Measurements from ENCODE around the gene INPP4B. TPM values are rescaled to one million over a fixed set of nuclear protein-coding genes. Genes with fewer than 3 reads are reported as not detected.

INPP4B gene
- total and polyA plus RNA-seq, 2 experiments from 2014 or later, result 20.3 to 27.5 TPM

DNA sequence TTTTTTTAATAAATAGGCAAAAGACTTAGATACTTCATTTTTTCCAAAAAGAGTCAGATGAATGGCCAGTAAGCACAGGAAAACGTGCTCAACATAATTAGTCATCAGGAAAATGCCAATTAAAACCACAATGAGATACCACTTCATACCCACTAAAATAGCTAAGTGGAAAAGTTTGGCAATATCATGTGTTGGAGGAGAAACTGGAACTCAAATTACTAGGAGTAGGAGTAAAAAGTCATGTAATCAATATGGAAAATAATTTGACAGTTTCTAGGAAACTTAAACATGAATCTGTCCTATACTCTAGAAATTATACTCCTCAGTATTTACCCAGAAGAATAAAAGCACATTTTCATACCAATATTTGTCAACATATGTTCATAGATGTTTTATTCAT lies 449.8 kb downstream of the INPP4B start:
- H3K27me3 ChIP-seq (replicated peaks; ENCODE audit: insufficient read depth), result no peaks in the 10 kb centered on the region
- TF ChIP-seq EZH2phosphoT487 (IDR thresholded peaks at IDR 0.05; ENCODE audit: insufficient read depth, low read depth), result no peak
- TF ChIP-seq EZH2 (IDR thresholded peaks at IDR 0.05; ENCODE audit: insufficient read depth, poor library complexity, severe bottlenecking), result no peak
- H4K20me1 ChIP-seq (ENCODE audit: insufficient read depth), result no peaks in the 10 kb centered on the region
- no peaks in the 10 kb centered on the region for H3K9me2 ChIP-seq (ENCODE audit: insufficient read depth)
- no peaks in the 10 kb centered on the region for H3K9me3 ChIP-seq (ENCODE audit: low read depth)
- H3K79me2 ChIP-seq (ENCODE audit: insufficient read depth), result peaks cover 95% of the 10 kb centered on the region
- peak; percentile 76 for DNase-seq
- 0 out of 2 replicates have a peak overlapping the region, but pooled peaks have one; percentile 2 for H3K4me3 ChIP-seq
- H3F3A ChIP-seq (ENCODE audit: insufficient read depth), result peaks cover 19% of the 10 kb centered on the region; the same call in 1 of the 2 replicates
- peak overlapping the region; percentile 53 for H3K4me2 ChIP-seq (ENCODE audit: unreplicated experiment)
- H3K27ac ChIP-seq, result peak overlapping the region; percentile 34
- WGBS, 2 experiments (ENCODE audit: low coverage in 1 of 2, low lambda C conversion rate in 2 of 2, missing lambda C conversion rate in 2 of 2), result 0% methylated on average over 1 of the region's 1 CpG
- in situ Hi-C loops (cut with MboI), result no loop called here
- H3K4me1 ChIP-seq (ENCODE audit: insufficient read depth), result peaks cover 26% of the 10 kb centered on the region
- no peak overlapping the region for H2AFZ ChIP-seq
- no peak overlapping the region for H3K9ac ChIP-seq
- H3K36me3 ChIP-seq (ENCODE audit: low read depth), result peaks cover 10% of the 10 kb centered on the region; the same call in 1 of the 2 replicates

GRCh38 chr4:142393127-142393526 lies 453.0 kb downstream of the INPP4B start:
- no peaks in the 10 kb centered on the region for H4K20me1 ChIP-seq (ENCODE audit: insufficient read depth)
- no peak overlapping the region for H3K27ac ChIP-seq
- 74 to 75% methylated on average over 4 of the region's 4 CpGs for WGBS, 2 experiments (ENCODE audit: low coverage in 1 of 2, low lambda C conversion rate in 2 of 2, missing lambda C conversion rate in 2 of 2)
- H3K4me2 ChIP-seq (ENCODE audit: unreplicated experiment), result no peak overlapping the region
- no peaks in the 10 kb centered on the region for H3K9me3 ChIP-seq (ENCODE audit: low read depth)
- H3K4me3 ChIP-seq, result no peak overlapping the region
- peaks cover 17% of the 10 kb centered on the region for H3K4me1 ChIP-seq (ENCODE audit: insufficient read depth)
- no peak for DNase-seq
- peaks cover 10% of the 10 kb centered on the region; the same call in 1 of the 2 replicates for H3K36me3 ChIP-seq (ENCODE audit: low read depth)
- peaks cover 97% of the 10 kb centered on the region for H3K79me2 ChIP-seq (ENCODE audit: insufficient read depth)
- in situ Hi-C loops (cut with MboI), result no loop called here
- no peaks in the 10 kb centered on the region for H3K27me3 ChIP-seq (replicated peaks; ENCODE audit: insufficient read depth)
- no peak for TF ChIP-seq EZH2 (IDR thresholded peaks at IDR 0.05; ENCODE audit: insufficient read depth, poor library complexity, severe bottlenecking)
- TF ChIP-seq EZH2phosphoT487 (IDR thresholded peaks at IDR 0.05; ENCODE audit: insufficient read depth, low read depth), result no peak
- H3F3A ChIP-seq (ENCODE audit: insufficient read depth), result peaks cover 15% of the 10 kb centered on the region; the same call in 1 of the 2 replicates
- no peak overlapping the region for H2AFZ ChIP-seq
- H3K9me2 ChIP-seq (ENCODE audit: insufficient read depth), result no peaks in the 10 kb centered on the region
- H3K9ac ChIP-seq, result no peak overlapping the region

- H3K27ac ChIP-seq, result no peak overlapping the region
- no peaks in the 10 kb centered on the region for H3K27me3 ChIP-seq (replicated peaks; ENCODE audit: insufficient read depth)
- in situ Hi-C loops (cut with MboI), result no loop called here
- DNase-seq, result no peak
- peaks cover 97% of the 10 kb centered on the region for H3K79me2 ChIP-seq (ENCODE audit: insufficient read depth)
- H3K4me2 ChIP-seq (ENCODE audit: unreplicated experiment), result no peak overlapping the region
- WGBS, 2 experiments (ENCODE audit: low coverage in 1 of 2, low lambda C conversion rate in 2 of 2, missing lambda C conversion rate in 2 of 2), result 89 to 90% methylated on average over 6 of the region's 6 CpGs
- TF ChIP-seq EZH2 (IDR thresholded peaks at IDR 0.05; ENCODE audit: insufficient read depth, poor library complexity, severe bottlenecking), result no peak
- TF ChIP-seq EZH2phosphoT487 (IDR thresholded peaks at IDR 0.05; ENCODE audit: insufficient read depth, low read depth), result no peak
- no peaks in the 10 kb centered on the region for H4K20me1 ChIP-seq (ENCODE audit: insufficient read depth)
- H3K4me1 ChIP-seq (ENCODE audit: insufficient read depth), result peaks cover 13% of the 10 kb centered on the region
- H2AFZ ChIP-seq, result no peak overlapping the region
- no peaks in the 10 kb centered on the region for H3K36me3 ChIP-seq (ENCODE audit: low read depth)
- H3K4me3 ChIP-seq, result no peak overlapping the region
- no peak overlapping the region for H3K9ac ChIP-seq
- no peaks in the 10 kb centered on the region for H3K9me3 ChIP-seq (ENCODE audit: low read depth)
- H3F3A ChIP-seq (ENCODE audit: insufficient read depth), result no peaks in the 10 kb centered on the region
- no peaks in the 10 kb centered on the region for H3K9me2 ChIP-seq (ENCODE audit: insufficient read depth)
These were observed 459.2 kb downstream of the INPP4B start for GRCh38 chr4:142386856-142387255.

DNA sequence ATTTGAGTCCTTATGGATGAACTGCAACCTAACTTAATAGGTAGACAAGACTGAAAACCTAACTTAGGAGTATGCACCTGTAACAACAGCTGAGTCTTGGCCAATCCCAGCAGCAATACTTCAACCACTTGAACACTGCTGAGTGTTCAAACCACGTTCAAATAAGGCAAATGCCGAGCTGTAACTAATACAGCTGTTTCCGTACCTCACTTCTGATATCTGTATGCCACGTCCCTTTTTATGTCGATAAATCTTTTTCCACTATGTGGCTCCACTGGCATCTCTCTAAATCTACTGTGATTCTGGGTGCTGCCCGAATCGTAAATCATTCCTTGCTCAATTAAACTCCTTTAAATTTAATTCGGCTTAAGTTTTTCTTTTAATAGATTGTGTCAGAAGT lies 459.7 kb downstream of the INPP4B start:
- H3K4me3 ChIP-seq, result no peak overlapping the region
- H3K4me2 ChIP-seq (ENCODE audit: unreplicated experiment), result no peak overlapping the region
- H3K27ac ChIP-seq, result no peak overlapping the region
- peaks cover 15% of the 10 kb centered on the region for H3K4me1 ChIP-seq (ENCODE audit: insufficient read depth)
- H3K9me2 ChIP-seq (ENCODE audit: insufficient read depth), result no peaks in the 10 kb centered on the region
- in situ Hi-C loops (cut with MboI), result no loop called here
- H3F3A ChIP-seq (ENCODE audit: insufficient read depth), result peaks cover 3% of the 10 kb centered on the region; the same call in 1 of the 2 replicates
- H3K27me3 ChIP-seq (replicated peaks; ENCODE audit: insufficient read depth), result no peaks in the 10 kb centered on the region
- H3K9ac ChIP-seq, result no peak overlapping the region
- H3K79me2 ChIP-seq (ENCODE audit: insufficient read depth), result peaks cover 97% of the 10 kb centered on the region
- H4K20me1 ChIP-seq (ENCODE audit: insufficient read depth), result no peaks in the 10 kb centered on the region
- no peaks in the 10 kb centered on the region for H3K9me3 ChIP-seq (ENCODE audit: low read depth)
- no peaks in the 10 kb centered on the region for H3K36me3 ChIP-seq (ENCODE audit: low read depth)
- no peak overlapping the region for H2AFZ ChIP-seq
- WGBS, 2 experiments (ENCODE audit: low coverage in 1 of 2, low lambda C conversion rate in 2 of 2, missing lambda C conversion rate in 2 of 2), result 93 to 97% methylated on average over 8 of the region's 8 CpGs
- DNase-seq, result no peak
- TF ChIP-seq EZH2 (IDR thresholded peaks at IDR 0.05; ENCODE audit: insufficient read depth, poor library complexity, severe bottlenecking) (no peak), EZH2phosphoT487 (IDR thresholded peaks at IDR 0.05; ENCODE audit: insufficient read depth, low read depth) (no peak)

All from GM23248 (cell line).